ENCODE measurements around the gene ELK3. TPM values are rescaled to one million over a fixed set of nuclear protein-coding genes. Genes with fewer than 3 reads are reported as not detected.
"Not testable (repeated sequence)": the region's sequence is repeated elsewhere in the genome, so short reads cannot be mapped to it uniquely, and the experiment has no call there.

The ELK3 gene

DNA sequence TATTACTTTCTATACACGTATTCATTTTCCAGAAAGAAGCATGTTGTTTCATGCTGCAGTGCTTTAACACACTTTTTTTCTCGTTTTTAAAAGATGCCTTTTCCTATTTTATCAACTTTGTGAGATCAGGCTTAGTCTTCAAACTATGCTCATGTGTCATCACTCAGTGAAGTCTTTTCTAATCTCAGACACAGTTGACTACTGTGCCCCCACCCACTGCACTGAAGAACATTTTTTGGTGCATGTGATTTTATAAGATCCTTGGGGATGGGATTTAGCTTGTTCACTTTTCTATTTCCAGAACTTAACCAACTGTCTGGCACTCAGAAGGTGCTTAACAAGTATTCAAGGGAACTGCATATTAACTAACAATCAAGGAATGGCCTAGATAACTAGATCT is 120.5 kb downstream of the ELK3 start:
- no peak overlapping the region for H2BK15ac ChIP-seq (ENCODE audit: low read length)
- no peak overlapping the region for H3K4ac ChIP-seq (ENCODE audit: low read length)
- H3K27ac ChIP-seq (replicated peaks; ENCODE audit: low read length) = no peak overlapping the region
- no peak overlapping the region for H3K4me2 ChIP-seq (ENCODE audit: insufficient read depth, low read length, poor library complexity, severe bottlenecking)
- no peak overlapping the region for H4K91ac ChIP-seq (ENCODE audit: low read depth, low read length, poor library complexity)
- H3K9ac ChIP-seq (ENCODE audit: low read depth, low read length, poor library complexity) = no peak overlapping the region
- H3K27me3 ChIP-seq (ENCODE audit: control insufficient read depth in 3 of 3, insufficient read depth in 3 of 3, low read depth in 1 of 3, low read length in 3 of 3) = no peaks in the 10 kb centered on the region
- peaks cover 0 to 6% of the 10 kb centered on the region in 2 donors for H3K9me3 ChIP-seq (replicated peaks in 1 of 2; ENCODE audit: control insufficient read depth in 2 of 2, insufficient read depth in 1 of 2, low read depth in 1 of 2, low read length in 2 of 2)
- no peak overlapping the region for H2AK5ac ChIP-seq (ENCODE audit: low read depth, low read length)
- no peak overlapping the region for H3K4me3 ChIP-seq (ENCODE audit: low read length in 2 of 2)
- no peak overlapping the region for H3K23ac ChIP-seq (ENCODE audit: low read depth, low read length, poor library complexity)
- no CpG with 5 or more reads among the region's 2 CpGs for WGBS, 2 donors (ENCODE audit: extremely low coverage in 2 of 2, insufficient read length in 2 of 2, insufficient replicate concordance in 1 of 2)
- H4K8ac ChIP-seq (ENCODE audit: low read depth, low read length) = no peak overlapping the region
- no peak overlapping the region for H3K18ac ChIP-seq (ENCODE audit: low read length)
- peaks cover 0 to 2% of the 10 kb centered on the region in 2 donors for H3K4me1 ChIP-seq (ENCODE audit: control insufficient read depth in 2 of 2, insufficient read depth in 1 of 2, low read depth in 1 of 2, low read length in 2 of 2)
- DNase-seq (ENCODE audit: low spot score) = no peak
- no peak overlapping the region for H2BK120ac ChIP-seq (ENCODE audit: low read depth, low read length)
- H3K79me1 ChIP-seq (ENCODE audit: low read depth, low read length) = no peaks in the 10 kb centered on the region
- no peak overlapping the region for H2AFZ ChIP-seq (ENCODE audit: low read length)
- no peak overlapping the region for H3K14ac ChIP-seq (ENCODE audit: low read length)
- no peak overlapping the region for H2BK5ac ChIP-seq (ENCODE audit: low read length)
- H2BK12ac ChIP-seq (ENCODE audit: low read length) = no peak overlapping the region
- peaks cover 1 to 32% of the 10 kb centered on the region in 2 donors for H3K36me3 ChIP-seq (replicated peaks in 1 of 2; ENCODE audit: control insufficient read depth in 2 of 2, insufficient read depth in 2 of 2, low read length in 2 of 2)

- peak overlapping the region in 1 of 2 donors; percentile 47 for H3K4me3 ChIP-seq (ENCODE audit: low read length in 2 of 2)
- H3K27me3 ChIP-seq (ENCODE audit: control insufficient read depth in 3 of 3, insufficient read depth in 3 of 3, low read depth in 1 of 3, low read length in 3 of 3); H2BK12ac ChIP-seq (ENCODE audit: low read length); DNase-seq (ENCODE audit: low spot score); H3K9ac ChIP-seq (ENCODE audit: low read depth, low read length, poor library complexity); H3K27ac ChIP-seq (replicated peaks; ENCODE audit: low read length); H3K79me1 ChIP-seq (ENCODE audit: low read depth, low read length); H3K4ac ChIP-seq (ENCODE audit: low read length); H3K4me1 ChIP-seq (ENCODE audit: control insufficient read depth in 2 of 2, insufficient read depth in 1 of 2, low read depth in 1 of 2, low read length in 2 of 2); H3K9me3 ChIP-seq (replicated peaks in 1 of 2; ENCODE audit: control insufficient read depth in 2 of 2, insufficient read depth in 1 of 2, low read depth in 1 of 2, low read length in 2 of 2); H2BK15ac ChIP-seq (ENCODE audit: low read length); H4K91ac ChIP-seq (ENCODE audit: low read depth, low read length, poor library complexity); H4K8ac ChIP-seq (ENCODE audit: low read depth, low read length); H2BK5ac ChIP-seq (ENCODE audit: low read length); H2AK5ac ChIP-seq (ENCODE audit: low read depth, low read length); H3K18ac ChIP-seq (ENCODE audit: low read length); H2BK120ac ChIP-seq (ENCODE audit: low read depth, low read length); H3K14ac ChIP-seq (ENCODE audit: low read length); H3K23ac ChIP-seq (ENCODE audit: low read depth, low read length, poor library complexity): not testable (repeated sequence)
- peaks cover under 1 to 20% of the 10 kb centered on the region in 2 donors for H3K36me3 ChIP-seq (replicated peaks in 1 of 2; ENCODE audit: control insufficient read depth in 2 of 2, insufficient read depth in 2 of 2, low read length in 2 of 2)
- H3K4me2 ChIP-seq (ENCODE audit: insufficient read depth, low read length, poor library complexity, severe bottlenecking) = peak overlapping the region; percentile 19
- WGBS, 2 donors (ENCODE audit: extremely low coverage in 2 of 2, insufficient read length in 2 of 2, insufficient replicate concordance in 1 of 2) = no CpG with 5 or more reads among the region's 33 CpGs
- peak overlapping the region; percentile 85 for H2AFZ ChIP-seq (ENCODE audit: low read length)
Observed at GRCh38 chr12:96315741-96316481, 121.7 kb downstream of the ELK3 start.

- H3K27ac ChIP-seq (replicated peaks; ENCODE audit: low read length); DNase-seq (ENCODE audit: low spot score); H2BK15ac ChIP-seq (ENCODE audit: low read length); H2AFZ ChIP-seq (ENCODE audit: low read length); H2BK12ac ChIP-seq (ENCODE audit: low read length); H4K8ac ChIP-seq (ENCODE audit: low read depth, low read length); H2BK120ac ChIP-seq (ENCODE audit: low read depth, low read length); H3K18ac ChIP-seq (ENCODE audit: low read length); H3K4me3 ChIP-seq (ENCODE audit: low read length in 2 of 2); H3K9me3 ChIP-seq (replicated peaks in 1 of 2; ENCODE audit: control insufficient read depth in 2 of 2, insufficient read depth in 1 of 2, low read depth in 1 of 2, low read length in 2 of 2); H3K4me1 ChIP-seq (ENCODE audit: control insufficient read depth in 2 of 2, insufficient read depth in 1 of 2, low read depth in 1 of 2, low read length in 2 of 2); H3K79me1 ChIP-seq (ENCODE audit: low read depth, low read length); H2AK5ac ChIP-seq (ENCODE audit: low read depth, low read length); H4K91ac ChIP-seq (ENCODE audit: low read depth, low read length, poor library complexity); H2BK5ac ChIP-seq (ENCODE audit: low read length); H3K23ac ChIP-seq (ENCODE audit: low read depth, low read length, poor library complexity); H3K4me2 ChIP-seq (ENCODE audit: insufficient read depth, low read length, poor library complexity, severe bottlenecking); H3K14ac ChIP-seq (ENCODE audit: low read length); H3K4ac ChIP-seq (ENCODE audit: low read length); H3K9ac ChIP-seq (ENCODE audit: low read depth, low read length, poor library complexity); H3K27me3 ChIP-seq (ENCODE audit: control insufficient read depth in 3 of 3, insufficient read depth in 3 of 3, low read depth in 1 of 3, low read length in 3 of 3): not testable (repeated sequence)
- H3K36me3 ChIP-seq (replicated peaks in 1 of 2; ENCODE audit: control insufficient read depth in 2 of 2, insufficient read depth in 2 of 2, low read length in 2 of 2) = peaks cover 2 to 16% of the 10 kb centered on the region in 2 donors
- WGBS, 2 donors (ENCODE audit: extremely low coverage in 2 of 2, insufficient read length in 2 of 2, insufficient replicate concordance in 1 of 2) = no CpG with 5 or more reads among the region's 2 CpGs
Observed at GRCh38 chr12:96317801-96318200, 123.6 kb downstream of the ELK3 start.

Small RNA genes within 50 kb of the gene (small RNA-seq; reads per million reads assigned to genes)
- gene RNU4-24P (ENCODE audit: insufficient read depth) = not detected

Measured in neuronal stem cell (in vitro differentiated cells).